ENCODE data around the gene HNRNPUL2.
"Not testable (repeated sequence)": the region's sequence is repeated elsewhere in the genome, so short reads cannot be mapped to it uniquely, and the experiment has no call there.

HNRNPUL2 gene

DNA sequence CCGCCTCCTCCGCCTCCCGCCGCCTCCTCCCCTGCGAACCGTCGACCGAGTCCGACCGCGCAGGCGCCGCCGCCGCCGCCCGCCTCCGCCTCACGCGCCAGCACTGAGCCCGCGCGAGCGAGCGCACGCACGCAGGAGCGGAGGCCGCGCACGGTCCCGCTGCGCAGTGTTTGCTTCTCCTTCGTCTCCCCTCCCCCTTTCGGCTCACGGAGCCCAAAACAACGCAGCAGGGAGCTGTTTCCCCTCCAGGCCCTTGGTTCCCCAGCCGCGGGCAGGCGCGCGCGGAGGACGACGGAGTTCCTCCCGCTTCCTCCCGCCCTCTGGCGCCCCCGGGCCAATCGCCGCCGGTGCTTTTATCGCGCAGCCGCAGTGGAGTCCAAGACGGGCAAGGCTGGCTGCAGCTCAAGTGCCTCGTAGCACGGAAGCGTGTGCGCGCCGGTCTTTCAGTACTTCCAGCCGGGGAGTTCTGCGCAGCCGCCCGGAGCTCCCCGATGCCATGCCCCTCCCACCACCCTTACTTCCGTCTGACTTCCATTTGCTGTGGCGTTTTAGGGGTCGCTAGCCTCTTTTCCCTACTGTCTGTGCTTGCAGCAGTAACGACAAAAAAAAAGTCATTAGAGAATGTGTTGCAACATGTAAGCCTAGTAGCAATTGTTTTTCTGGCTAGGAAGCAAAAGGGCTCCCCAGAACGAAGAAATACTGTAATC, at the start of gene HNRNPUL2:
TSS of gene HNRNPUL2 (minus strand) at position 293 of the 707 bp plus-strand sequence. CDS start 301 bp downstream, outside the sequence.
- peak; percentile 90 for DNase-seq (ENCODE audit: low read depth)

- no peak for DNase-seq (ENCODE audit: low read depth)
Observed at GRCh38 chr11:62775646-62776045, 48.4 kb upstream of the HNRNPUL2 start.

DNA sequence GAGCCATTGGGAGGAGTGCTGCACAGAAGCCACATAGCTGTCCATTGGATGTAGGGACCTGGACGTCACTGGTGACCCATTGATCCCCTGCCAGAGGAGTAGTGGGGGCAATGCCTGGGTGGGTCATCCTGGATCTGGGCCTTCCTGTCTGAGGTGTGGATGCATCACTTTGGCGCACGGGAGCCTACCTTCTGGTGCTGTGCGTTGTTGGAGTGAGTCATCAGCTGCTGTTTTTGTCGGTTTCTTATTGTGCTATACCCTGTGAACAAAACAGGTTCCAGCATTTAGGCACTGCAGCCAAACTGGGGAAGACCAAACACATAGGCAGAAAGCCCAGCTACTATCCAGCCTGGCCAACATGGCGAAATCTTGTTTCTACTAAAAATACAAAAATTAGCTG, 47.1 kb upstream of the HNRNPUL2 start:
- no peak for DNase-seq (ENCODE audit: low read depth)

DNA sequence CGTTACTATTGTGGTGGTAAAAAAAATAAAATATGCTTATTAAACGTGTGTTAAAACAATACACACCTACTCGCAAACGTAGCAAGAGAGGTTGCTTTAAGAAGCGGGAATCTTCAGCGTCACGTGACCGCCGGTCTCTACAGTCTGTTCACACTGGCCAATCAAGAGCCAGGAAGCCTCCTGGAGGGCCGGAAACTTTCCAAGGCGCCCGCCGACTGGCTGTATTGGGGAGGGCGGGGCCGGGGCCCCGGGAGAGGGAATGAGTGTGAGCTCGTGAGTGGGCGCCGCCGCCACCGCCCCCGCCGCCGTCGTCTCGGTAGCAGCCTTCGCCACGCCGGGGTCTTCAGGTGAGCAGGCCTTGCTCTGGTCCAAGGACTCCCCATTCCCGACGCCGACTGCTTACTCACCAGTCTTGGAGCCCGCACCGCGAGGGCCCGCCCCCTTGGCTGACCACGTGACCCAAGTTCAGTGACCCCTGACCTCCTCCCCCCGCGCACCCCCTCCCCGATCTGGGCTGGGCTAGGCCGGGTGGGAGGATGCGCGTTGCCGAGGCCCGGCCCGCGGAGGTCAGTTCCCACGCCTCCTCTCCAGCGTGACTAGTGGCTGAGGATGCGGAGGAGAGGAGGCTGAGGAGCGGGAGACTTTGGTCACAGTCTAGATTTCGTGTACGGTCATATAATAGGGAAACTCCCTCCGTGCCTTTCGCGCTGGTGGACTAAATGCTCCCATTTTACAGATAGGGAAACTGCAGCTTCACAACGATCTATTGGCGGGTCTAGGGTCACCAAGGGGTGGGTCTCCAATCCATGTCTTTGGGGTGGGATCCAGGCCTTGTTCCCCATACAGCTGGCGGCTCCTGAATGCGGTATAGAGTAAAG, 44.1 kb upstream of the HNRNPUL2 start, which contains the start of gene TAF6L:
TSS of gene TAF6L (plus strand) at position 253 of the 878 bp plus-strand sequence. CDS start 4,388 bp downstream, outside the sequence.
- DNase-seq (ENCODE audit: low read depth), result peak; percentile 80

- no peak for DNase-seq (ENCODE audit: low read depth)
Observed at GRCh38 chr11:62770778-62771143, 43.5 kb upstream of the HNRNPUL2 start.

GRCh38 chr11:62760867-62761227, 33.6 kb upstream of the HNRNPUL2 start:
- not testable (repeated sequence) for DNase-seq (ENCODE audit: low read depth)

DNA sequence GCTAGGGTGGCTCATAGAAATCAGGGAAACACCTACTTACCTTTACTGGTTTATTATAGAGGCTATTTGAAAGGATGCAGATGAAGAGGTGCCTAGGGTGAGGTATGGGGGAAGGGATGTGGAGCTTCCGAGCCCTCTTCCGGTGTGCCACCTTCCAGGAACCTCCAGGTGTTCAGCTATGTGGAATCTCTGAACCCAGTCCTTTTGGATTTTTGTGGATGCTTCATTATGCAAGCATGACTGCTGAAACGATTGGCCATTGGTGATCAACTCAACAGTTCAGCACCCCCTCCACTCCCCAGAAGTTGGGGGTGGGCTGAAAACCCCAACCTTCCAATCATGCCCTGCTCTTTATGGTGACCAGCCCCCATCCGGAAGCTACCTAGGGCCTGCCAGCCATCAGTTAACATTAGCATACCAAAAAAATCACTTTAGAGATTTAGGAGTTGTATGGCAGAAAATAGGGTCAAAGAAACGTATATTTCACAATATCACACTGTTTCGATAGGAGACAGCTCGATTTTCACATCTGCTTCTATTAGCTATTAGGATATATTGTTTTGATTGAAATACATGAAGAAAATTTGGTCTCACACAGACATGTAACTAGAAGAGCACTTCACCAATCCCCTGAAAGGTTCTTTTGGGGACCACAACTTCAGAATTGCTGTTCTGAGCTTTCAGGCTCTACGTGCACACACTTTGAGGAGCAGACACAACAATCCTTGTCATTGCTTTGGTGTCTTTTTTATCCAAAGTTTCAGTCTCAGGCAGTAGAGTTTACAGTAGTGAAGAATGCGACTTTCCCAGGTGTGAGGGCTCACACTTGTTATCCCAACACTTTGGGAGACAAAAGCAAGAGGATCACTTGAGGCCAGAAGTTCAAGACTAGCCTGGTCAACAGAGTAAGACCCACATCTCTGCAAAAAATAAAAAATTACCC, 30.9 kb upstream of the HNRNPUL2 start:
- DNase-seq (ENCODE audit: low read depth), result no peak

- no peak for DNase-seq (ENCODE audit: low read depth)
Observed at GRCh38 chr11:62755086-62755615, 27.9 kb upstream of the HNRNPUL2 start.

DNA sequence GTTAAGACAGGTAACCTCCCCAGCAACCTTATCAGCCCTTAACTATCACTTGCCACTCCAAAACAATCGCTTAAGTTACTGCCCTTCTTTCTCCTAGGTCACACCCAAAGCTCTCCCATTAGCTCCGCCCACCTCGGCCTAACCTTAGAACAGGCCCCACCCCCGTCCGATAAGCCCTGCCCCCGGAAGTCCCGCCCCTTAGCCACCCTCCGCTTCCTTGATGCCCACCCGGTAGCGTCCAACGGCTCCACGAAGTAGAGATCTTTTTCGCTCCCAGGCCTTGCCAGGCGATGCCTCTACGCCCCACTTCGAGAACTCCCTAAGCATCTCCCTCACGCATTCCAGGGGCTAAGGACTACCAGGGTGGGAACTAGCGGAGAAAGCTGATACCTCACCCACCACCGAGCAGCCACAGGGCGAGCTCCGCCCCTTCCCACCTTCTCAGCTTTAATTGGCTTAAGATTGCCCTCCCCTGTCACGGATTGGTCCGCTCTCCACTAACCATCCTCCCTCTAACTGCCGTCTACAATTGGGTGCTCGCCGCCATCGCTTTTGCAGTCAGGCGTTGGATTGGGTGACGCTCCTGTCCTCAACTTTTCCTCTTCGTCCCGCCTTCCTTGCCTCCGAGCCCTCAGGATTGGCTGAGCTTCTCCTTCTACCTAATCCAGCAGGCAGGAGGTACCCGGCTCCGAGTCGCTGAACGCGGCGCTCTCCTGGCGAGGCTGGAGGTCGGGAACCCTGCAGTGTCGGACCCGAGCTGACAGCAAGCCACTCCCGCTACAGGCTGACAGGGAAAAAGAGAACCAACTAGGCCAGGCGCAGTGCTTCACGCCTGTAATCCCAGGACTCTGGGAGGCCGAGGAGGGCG, 26.7 kb upstream of the HNRNPUL2 start, which contains the start of gene ZBTB3:
TSS of gene ZBTB3 (minus strand) at position 425 of the 868 bp plus-strand sequence. CDS start 496 bp downstream, outside the sequence.
- peak; percentile 97 for DNase-seq (ENCODE audit: low read depth)

- DNase-seq (ENCODE audit: low read depth), result no peak
Observed at GRCh38 chr11:62752994-62753735, 25.9 kb upstream of the HNRNPUL2 start.

- DNase-seq (ENCODE audit: low read depth), result no peak
Observed at GRCh38 chr11:62752177-62752785, 25.0 kb upstream of the HNRNPUL2 start.

- DNase-seq (ENCODE audit: low read depth), result not testable (repeated sequence)
Observed at GRCh38 chr11:62749931-62750330, 22.7 kb upstream of the HNRNPUL2 start.

- no peak for DNase-seq (ENCODE audit: low read depth)
Observed at GRCh38 chr11:62747475-62748160, 20.4 kb upstream of the HNRNPUL2 start.

GRCh38 chr11:62737196-62737595, 9.9 kb upstream of the HNRNPUL2 start:
- no peak for DNase-seq (ENCODE audit: low read depth)

DNA sequence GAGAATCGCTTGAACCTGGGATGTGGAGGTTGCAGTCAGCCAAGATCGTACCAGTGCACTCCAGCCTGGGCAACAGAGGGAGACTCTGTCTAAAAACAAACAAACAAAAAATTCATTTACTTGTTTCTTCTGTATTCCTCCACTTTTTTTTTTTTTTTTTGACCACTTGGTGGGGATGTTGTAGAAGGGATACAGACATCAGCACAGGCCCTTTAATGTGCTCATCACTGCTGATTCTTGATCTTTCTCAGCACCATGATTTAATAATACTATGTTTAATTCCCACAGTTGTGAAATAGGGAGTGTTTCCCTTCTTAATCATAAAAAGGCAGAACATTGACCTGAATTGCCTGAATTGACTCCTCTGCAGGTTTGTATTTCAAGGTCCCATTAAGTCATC, 5.6 kb upstream of the HNRNPUL2 start:
- no peak for DNase-seq (ENCODE audit: low read depth)

- not testable (repeated sequence) for DNase-seq (ENCODE audit: low read depth)
Observed at GRCh38 chr11:62730076-62730475, 2.8 kb upstream of the HNRNPUL2 start.

DNA sequence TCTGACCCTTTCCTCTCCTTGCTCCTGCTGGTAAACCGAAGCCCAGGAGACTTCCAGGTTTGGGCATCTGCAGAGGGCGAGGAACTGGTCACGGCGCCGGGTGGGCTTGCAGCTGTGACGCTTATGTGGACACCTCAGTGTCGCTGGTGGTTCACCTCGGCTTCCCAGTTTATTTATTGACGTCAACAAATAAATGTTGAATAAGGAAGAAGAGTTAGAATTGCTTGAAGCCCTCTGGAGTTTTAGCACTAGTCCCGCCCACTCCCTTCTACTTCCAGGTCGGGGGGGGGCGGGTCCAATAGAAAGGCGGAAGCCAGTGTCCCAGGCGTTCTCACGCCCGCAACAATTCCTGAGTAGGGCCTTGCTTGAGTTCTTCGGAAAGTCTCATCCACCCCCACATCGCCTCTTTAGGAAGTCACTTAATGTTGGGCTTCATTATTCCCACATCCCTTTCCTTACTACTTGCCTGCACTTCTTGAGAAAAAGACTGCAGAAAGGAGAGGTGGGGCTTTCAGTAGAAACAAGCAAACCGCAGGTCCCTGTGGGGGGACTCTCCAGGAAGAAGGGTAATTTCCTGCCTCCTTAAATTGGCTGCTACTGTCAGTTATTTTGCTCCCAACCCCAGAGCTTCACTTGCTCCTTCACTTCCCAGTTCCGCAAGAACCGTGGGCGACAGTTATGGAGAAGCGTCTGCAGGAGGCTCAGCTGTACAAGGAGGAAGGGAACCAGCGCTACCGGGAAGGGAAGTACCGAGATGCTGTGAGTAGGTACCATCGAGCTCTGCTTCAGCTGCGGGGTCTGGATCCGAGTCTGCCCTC, 1.1 kb upstream of the HNRNPUL2 start, which contains the start of gene TTC9C:
TSS of gene TTC9C (plus strand) at position 316 of the 818 bp plus-strand sequence. CDS start at position 679, 363 bp downstream.
- peak; percentile 50 for DNase-seq (ENCODE audit: low read depth)

DNA sequence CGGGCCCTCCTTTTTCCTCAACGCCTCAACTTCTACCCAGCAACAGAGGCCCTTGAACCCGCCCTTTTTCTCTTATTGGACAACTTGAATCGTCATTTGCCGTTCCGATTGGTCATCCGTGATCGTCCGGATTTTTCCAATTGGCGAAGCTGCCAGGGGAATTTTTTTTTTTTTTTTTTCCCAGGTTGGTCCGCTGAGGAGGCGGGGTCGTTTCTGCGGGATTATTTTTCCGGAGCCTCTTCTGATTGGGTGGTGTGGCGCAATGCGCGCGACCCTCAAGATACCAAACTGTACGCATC, 564 bp upstream of the HNRNPUL2 start:
- peak; percentile 91 for DNase-seq (ENCODE audit: low read depth)
